ENCODE measurements around the gene LGMN.

LGMN gene

DNA sequence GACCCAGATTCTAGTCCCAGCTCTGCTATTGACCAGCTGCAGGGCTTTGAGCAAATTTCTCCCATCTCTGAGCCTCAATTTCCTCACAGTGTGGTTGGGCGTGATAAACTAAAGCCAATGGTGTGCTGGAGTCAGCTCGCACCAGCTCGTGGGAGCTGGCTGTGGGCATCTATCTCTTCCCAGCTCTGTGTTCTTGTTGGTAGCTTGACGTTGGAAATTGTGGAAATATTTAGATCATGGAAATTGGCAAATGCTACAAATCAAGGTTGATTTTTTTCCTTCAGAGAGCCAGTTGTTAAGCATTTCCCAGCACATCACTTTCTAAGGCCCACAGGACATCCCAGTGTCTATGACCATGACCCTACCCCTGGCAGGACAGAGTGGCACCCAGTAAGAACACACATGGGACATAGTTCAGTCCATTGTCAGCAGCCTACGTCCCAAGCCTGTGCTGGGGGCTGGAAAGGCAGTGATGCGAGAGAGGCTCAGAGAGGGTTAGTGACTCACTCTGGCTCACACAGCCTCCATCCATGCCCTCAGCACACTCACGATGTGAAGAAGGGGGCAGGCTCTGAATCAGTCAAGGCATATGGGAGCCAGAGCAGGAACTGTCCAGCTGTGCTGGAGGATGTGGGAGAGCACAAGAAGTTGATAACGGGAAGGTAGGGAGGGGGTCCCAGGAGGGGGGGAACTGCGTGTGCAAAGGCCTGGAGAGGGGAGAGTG lies 77.6 kb downstream of the LGMN start:
- no peak for DNase-seq

DNA sequence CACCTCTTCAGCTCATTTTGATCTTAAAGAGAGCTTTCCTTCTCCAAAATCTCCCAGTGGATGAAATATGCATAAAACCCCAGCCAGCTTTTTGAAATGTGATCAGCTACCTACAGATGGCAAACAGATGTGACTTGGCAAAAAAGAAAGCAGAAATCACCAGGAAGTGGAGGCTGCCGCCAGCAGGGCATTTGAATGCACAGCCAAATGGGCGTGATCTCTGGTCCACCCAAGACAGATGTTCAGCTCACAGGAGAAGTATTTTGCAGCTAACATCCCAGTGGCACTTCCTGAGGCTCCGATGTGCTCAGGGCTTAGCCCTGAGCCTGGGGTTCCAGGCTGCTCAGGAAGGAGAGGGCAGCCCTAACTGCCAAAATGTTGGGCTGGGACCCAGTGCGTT lies 78.3 kb downstream of the LGMN start:
- DNase-seq = peak in 1 of 5 experiments; percentile 40

- DNase-seq = no peak
Observed at GRCh38 chr14:92668276-92668973, 80.0 kb downstream of the LGMN start.

- DNase-seq = no peak
Observed at GRCh38 chr14:92666251-92666650, 82.2 kb downstream of the LGMN start.

- DNase-seq = no peak
Observed at GRCh38 chr14:92665661-92666110, 82.7 kb downstream of the LGMN start.

- DNase-seq = no peak
Observed at GRCh38 chr14:92663049-92663448, 85.4 kb downstream of the LGMN start.

DNA sequence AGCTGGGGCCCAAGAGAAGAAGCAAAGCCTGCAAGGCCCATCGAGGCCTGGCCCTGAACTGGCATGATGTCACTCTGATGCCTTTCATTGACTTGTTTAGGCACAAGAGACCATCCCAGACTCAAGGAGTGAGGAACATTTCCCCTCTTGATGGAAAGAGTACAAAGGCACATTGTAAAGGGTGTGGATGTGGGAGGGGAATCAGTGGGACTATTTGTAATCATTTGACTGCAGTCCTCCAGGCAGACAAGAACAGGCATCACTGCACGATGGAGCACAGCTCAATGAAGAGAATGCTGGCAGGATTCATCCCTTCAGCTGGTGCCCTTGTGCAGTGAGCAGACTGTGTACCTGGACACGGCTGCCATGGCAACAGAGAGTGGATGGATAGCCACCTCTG lies 87.9 kb downstream of the LGMN start:
- no peak for DNase-seq

GRCh38 chr14:92659765-92660561 lies 88.5 kb downstream of the LGMN start:
- DNase-seq = no peak

GRCh38 chr14:92658684-92659083 lies 89.7 kb downstream of the LGMN start:
- no peak for DNase-seq

DNA sequence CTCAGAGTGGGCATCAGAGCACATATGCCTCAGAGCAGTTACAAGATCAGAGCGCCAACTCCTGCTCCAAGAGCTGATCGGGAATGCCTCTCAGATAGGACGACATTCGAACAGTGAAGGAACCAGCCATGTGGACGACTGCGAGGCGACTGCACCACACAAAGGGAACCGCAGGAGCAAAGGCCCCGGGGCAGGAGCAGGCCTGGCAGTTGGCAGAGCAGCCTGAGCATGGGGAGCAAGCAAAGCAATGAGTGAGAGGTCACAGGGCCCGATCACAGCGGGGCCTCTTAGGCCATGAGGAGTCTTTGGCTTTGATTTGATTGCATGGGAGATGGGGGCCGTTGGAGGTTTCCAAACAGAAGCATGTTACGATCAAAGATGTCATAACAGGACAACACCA lies 90.3 kb downstream of the LGMN start:
- DNase-seq = no peak

GRCh38 chr14:92657457-92658142 lies 90.8 kb downstream of the LGMN start:
- no peak for DNase-seq

DNA sequence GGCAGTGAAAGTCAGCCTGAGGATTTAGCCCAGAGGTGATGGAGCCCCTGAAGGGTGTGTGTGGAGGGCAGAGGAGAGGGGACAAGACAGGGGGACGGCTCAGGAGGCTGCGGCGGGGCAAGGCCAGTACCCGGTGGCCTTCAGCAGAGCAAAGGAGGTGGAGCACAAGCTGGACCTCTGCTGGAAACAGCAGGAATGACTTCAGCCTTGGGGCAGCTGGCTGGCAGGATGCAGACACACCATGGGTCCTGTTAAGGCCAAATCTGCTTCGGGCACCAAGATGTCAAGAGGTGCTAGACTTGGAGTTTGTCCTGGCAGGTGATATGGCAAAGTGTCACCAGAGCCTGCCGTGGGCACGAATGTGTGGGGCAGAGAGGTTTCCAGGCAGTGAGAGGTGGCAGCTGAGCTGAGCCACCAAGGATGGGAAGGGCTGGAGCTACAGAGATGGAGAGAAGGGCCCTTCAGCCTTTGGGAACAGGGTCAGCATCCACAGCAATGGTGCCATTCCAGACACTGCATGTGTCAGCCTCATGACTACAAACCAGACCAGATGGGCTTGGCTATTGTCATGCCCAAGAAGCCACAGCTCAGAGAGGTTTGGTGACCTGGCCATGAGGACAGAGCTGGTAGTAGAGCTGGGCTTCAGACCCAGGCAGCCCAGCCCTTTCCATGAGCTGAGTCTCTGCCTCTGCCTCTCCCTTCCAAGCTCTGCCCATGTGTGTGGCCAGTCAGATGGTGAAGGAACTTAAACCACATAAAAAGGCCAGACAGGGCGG lies 91.9 kb downstream of the LGMN start:
- DNase-seq = no peak

- DNase-seq = no peak
Observed at GRCh38 chr14:92655419-92656201, 92.8 kb downstream of the LGMN start.

DNA sequence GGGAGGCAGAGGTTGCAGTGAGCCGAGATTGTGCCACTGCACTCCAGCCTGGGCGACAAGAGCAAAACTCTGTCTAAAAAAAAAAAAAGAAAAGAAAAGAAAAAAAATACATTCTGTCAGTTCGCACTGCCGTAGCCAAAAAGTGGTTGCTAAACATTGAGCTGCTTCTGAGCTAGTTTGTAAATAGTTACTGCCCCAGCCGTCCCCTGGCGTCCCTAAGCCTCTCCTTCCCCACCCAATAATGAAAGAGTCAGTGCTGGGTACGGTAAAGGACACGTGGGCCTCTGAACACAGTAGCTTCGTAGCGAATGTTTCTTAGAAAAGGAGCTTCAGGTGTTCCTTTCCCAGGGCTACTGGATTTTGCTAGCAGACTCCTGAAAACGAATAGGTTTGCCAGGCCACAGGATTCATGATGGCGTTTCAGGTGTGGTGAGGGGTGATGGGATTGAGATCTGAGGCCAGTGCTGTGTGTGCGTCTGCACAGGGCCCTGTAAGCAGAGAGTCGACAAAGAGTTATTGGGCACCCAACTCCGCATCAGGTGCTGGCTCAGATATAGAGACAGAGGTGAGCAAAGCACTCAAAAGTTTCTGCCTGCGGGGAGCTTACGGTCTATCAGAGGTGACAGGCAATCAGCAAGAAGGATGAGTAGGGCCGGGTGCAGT lies 94.1 kb downstream of the LGMN start:
- no peak for DNase-seq
